Amniotic stem cell (primary cell): ENCODE results near the gene RNF133.

Source experiments
- DNase-seq: peaks from one replicate; lab custom pipeline; 2025; lab: John Stamatoyannopoulos, UW

The RNF133 gene

GRCh38 chr7:122699017-122699416 is at the start of gene RNF133:
TSS of gene RNF133 (minus strand) at chr7:122699117. CDS start at chr7:122698918, 199 bp downstream.
- DNase-seq: no peak

GRCh38 chr7:122748195-122748594 is 49.3 kb upstream of the RNF133 start:
- DNase-seq: no peak

GRCh38 chr7:122746948-122747347 is 48.0 kb upstream of the RNF133 start:
- DNase-seq: no peak

GRCh38 chr7:122743211-122743610 is 44.3 kb upstream of the RNF133 start:
- DNase-seq: no peak

- no peak for DNase-seq
Observed at GRCh38 chr7:122738947-122739346, 40.0 kb upstream of the RNF133 start.

GRCh38 chr7:122736183-122736582 is 37.3 kb upstream of the RNF133 start:
- no peak for DNase-seq

GRCh38 chr7:122727759-122728158 is 28.8 kb upstream of the RNF133 start:
- no peak for DNase-seq

GRCh38 chr7:122727354-122727753 is 28.4 kb upstream of the RNF133 start:
- no peak for DNase-seq

- no peak for DNase-seq
Observed at GRCh38 chr7:122726881-122727280, 28.0 kb upstream of the RNF133 start.

- no peak for DNase-seq
Observed at GRCh38 chr7:122724366-122724765, 25.4 kb upstream of the RNF133 start.

- DNase-seq: no peak
Observed at GRCh38 chr7:122719010-122719578, 20.2 kb upstream of the RNF133 start.

GRCh38 chr7:122717356-122718089 is 18.6 kb upstream of the RNF133 start:
- no peak for DNase-seq

- DNase-seq: no peak
Observed at GRCh38 chr7:122715183-122715582, 16.3 kb upstream of the RNF133 start.

- no peak for DNase-seq
Observed at GRCh38 chr7:122710916-122711315, 12.0 kb upstream of the RNF133 start.

GRCh38 chr7:122709930-122710646 is 11.2 kb upstream of the RNF133 start:
- DNase-seq: no peak

GRCh38 chr7:122706836-122707235 is 7.9 kb upstream of the RNF133 start:
- no peak for DNase-seq

- no peak for DNase-seq
Observed at GRCh38 chr7:122702872-122703510, 4.1 kb upstream of the RNF133 start, which contains the start of gene RNF148. TSS of gene RNF148 (minus strand) at chr7:122702922. CDS start at chr7:122702750, 172 bp downstream.

- DNase-seq: no peak
Observed at GRCh38 chr7:122695816-122696215, 3.1 kb downstream of the RNF133 start.

GRCh38 chr7:122694697-122695096 is 4.2 kb downstream of the RNF133 start:
- no peak for DNase-seq

- DNase-seq: no peak
Observed at GRCh38 chr7:122692769-122693309, 6.1 kb downstream of the RNF133 start.

- DNase-seq: no peak
Observed at GRCh38 chr7:122691569-122692235, 7.2 kb downstream of the RNF133 start.
